Stimulated activated CD8-positive, alpha-beta memory T cell treated with anti-CD3 and anti-CD28 coated beads, Interleukin-12 subunit alpha, Interleukin-12 subunit beta, amount 100 ng/mL, for 4 hours (primary cell): ENCODE data around the gene SLC36A4.
"Not testable (repeated sequence)": the region's sequence is repeated elsewhere in the genome, so short reads cannot be mapped to it uniquely, and the experiment has no call there.

Experiments
- DNase-seq: peaks from one replicate; pipeline ENCODE4 v3.0.0-alpha.2; 2020; ENCODE audit warnings: low read depth

SLC36A4 gene

DNA sequence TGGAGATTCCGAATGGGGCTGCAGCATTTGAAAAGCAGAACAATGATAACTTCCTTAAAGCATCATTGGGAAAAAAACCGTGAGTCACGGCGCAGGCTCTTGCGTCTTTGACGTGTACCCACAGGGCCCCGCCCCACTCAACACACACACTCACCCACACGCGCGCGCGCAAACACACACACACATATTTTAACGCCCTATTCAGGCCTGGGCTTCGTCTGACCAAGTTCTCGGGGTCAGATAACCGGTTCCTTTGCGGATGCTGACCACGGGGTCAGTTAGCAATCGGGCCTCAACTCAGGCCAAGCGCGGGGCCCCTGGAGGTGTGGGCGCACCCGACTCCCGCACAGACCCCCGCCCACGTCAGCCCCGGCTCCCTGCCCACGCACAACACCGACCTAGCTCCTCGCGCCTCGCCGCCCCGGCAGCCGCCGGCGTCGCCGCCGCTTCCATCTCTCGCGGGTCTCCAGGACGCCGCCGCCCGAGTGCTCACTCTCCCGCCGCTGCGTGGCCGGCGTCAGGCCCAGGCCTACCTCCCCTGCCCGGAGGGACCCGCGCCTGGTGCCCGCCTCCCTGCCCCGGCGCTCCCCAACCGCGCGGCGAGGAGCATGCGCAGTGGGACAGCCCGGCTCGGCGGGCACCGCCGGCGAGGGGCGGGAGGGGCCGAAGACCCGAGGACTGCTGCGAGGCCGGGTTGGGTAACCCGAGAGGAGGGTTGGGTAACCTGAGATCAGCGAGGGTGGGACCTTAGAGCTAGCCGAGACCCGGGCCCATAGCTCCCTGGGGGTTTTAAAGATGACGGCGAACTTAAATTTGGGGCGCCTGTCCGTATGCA is at the start of gene SLC36A4:
SLC36A4 (minus strand) TSS at position 612 of the 835 bp plus-strand sequence; CDS start at position 453, 159 bp downstream.
- DNase-seq: peak; percentile 73

DNA sequence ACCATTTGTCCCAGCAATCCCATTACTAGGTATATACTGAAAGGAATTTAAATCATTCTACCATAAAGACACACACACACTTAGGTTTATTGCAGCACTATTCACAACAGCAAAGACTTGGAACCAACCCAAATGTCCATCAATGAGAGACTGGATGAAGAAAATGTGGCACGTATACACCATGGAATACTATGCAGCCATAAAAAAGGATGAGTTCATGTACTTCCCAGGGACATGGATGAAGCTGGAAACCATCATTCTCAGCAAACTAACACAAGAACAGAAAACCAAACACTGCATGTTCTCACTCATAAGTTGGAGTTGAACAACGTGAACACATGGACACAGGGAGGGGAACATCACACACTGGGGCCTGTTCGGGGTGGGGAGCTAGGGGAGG is 49.0 kb upstream of the SLC36A4 start:
- not testable (repeated sequence) for DNase-seq

DNA sequence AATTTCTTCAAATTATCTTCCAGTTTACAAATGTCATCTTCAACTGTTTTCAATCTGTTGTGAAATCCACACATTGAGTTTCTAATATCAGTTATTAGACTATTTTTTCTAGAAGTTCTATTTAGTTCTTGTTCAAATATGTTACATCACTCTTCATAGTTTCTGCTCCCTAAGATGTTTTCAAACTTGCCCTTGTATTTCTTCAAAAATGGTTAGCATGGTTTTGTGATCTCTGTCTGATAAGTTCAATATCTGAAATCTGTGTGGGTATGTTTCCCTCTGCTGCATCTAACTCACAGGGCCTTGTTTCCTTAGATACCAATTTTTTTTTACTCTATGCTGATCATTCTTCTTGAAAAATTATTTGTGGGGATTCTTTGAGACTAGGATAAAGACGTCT is 46.2 kb upstream of the SLC36A4 start:
- DNase-seq: no peak

DNA sequence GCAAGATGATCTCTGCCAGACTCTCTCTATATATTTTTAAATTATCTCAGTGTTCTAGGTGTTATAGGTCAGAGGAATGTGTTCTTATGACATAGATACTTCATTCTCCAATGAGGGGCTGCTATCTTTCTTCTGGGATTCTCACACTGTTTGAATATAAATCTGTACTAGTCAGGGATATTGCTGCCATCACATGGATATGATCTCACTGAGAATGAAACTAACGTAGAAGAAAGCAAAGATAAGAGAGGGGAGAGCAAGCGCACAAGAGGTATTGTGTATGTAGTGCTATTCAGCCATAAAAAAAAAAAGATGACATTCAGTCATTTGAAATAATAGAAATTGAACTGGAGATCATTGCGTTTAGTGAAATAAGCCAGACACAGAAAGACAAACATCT is 42.2 kb upstream of the SLC36A4 start:
- no peak for DNase-seq

DNA sequence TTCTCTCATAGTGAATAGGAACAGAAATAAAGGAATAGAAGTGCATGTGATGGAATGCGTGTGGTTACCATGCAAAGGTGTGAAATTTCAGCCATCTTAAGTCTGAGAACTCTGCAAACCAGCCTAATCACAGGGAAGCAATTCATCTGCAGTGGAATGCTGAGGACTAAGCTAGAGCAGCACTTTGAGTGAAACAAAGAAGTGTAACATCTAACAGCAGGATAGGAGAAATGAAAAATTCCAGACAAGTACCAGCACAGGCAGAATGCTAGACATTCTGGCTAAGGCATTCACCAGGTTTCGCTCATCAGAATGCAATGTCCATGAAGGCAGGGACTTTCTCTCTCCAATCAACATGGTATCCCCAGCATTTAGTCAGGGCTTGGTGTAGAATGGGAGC is 41.2 kb upstream of the SLC36A4 start:
- DNase-seq: no peak

DNA sequence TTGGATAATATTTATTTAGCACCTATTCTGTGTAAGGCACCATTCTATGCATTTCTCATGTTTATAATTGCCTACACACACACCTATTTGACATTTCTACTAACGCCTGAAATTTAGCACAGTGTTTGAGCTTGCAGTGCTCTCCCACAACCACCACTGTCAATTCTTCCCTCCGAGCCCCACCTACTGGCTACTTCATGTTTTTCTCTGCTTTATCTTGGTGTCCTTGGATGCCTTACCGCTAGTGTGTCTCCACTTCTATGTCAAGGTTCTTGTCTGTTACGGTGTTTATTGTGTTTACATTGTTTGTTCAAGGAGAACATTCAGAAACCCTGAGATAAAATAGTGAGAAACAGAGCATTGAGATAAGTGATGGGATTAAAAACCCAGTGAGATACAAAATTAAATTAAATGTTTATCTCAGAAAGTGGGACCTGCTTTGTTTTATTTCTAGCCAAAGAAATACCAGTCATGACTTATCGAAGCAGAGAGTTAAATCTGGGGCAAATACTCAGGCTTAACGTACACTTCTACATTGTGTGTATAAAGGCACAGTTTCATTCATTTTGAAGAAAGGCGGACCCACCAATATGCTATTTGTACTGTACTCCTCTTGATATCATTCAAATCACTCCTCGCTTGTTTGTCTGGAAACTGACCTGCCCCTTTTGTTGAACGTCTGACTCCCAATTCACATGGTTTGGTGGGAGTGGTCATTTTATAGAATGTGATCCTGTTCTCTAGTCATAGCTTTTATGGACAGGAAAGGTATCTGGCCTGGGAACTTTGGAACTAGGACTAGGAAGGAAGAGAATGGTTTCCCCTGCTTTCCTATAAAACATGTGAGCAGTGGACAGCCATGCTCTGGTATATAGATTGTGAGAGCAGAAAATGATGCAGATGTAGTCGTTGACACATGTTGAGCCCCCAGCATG is 39.2 kb upstream of the SLC36A4 start:
- DNase-seq: no peak

DNA sequence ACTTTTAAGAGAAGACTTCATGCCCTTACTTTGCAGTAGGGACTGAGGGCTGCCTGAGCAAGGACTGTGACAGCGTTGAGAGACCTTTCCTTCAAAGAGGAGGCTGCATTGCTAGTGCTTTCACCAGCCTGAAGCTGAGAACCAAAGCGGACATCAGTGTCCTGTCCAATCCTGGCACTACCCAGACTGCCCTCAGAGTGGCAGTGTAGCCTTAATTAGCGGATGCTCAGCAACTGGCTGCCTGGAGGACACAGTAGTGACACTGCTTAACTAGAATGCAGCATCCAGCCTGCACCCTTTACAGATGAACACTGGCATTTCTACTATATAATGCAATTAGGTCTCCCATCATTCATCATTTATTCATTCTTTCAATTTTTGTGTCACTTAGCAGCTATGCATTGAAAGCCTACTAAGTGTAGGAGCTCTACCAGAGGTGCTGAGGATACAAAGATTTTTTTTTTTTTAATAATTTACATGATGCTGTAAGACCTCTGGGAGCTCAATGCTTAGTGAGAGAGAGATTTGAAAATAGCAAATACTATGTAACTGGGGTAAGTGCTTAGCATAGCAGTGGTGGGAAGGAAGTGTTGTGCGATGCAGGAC is 36.9 kb upstream of the SLC36A4 start:
- peak; percentile 17 for DNase-seq

DNA sequence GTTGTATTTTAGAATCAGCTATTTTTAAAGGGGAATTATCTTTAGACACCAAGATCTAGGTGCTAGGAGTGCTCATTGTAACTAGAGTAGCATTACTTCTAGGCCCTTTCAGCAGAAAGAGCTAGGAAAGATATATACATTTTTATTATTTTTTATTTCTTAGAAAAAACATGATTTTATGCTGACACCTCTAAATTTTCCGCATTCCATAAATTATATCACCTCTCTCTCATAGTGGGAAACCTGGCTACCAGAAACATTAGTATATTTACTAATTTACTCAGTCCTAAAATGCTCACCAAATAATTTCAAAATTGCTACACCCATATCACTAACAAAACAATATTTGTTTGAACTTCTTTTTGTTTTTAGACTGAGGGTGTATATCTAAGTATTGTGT is 32.1 kb upstream of the SLC36A4 start:
- no peak for DNase-seq

DNA sequence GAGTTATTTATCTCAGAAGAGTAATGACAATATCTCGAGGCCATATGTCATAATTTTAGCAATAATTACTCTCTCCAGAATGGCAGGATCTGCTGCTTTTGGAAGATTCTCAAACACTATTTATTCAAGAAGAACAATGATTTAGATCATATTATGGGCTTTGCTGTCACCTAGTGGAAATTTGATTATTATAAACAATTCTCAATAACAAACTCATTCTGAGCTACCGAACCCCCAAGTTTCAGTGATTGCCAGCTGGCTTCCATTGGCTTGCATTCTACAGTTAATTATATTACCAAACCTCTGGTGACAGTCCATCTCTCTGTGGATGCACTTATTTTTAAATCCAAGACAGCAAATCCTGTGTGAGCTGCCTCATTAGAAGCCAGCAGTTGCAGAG is 27.9 kb upstream of the SLC36A4 start:
- DNase-seq: no peak

DNA sequence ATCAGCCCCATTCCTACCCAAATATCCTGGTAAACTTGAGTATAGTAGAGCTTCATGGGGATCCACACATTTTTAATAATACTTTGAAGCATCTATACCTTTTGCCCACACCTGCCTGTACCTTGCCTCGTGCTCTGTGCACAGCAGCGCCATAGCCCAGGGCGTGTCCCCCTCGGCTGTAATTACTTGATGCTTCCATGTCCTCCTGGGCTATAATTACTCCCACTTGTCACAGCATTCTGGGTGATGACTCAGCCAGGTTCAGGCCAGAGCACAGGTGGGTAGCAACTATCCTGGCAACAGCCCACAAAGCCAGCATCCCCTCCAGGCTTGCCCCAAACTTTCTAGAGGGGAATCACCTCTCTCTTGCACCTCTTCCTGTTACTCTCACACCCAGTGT is 23.7 kb upstream of the SLC36A4 start:
- no peak for DNase-seq

DNA sequence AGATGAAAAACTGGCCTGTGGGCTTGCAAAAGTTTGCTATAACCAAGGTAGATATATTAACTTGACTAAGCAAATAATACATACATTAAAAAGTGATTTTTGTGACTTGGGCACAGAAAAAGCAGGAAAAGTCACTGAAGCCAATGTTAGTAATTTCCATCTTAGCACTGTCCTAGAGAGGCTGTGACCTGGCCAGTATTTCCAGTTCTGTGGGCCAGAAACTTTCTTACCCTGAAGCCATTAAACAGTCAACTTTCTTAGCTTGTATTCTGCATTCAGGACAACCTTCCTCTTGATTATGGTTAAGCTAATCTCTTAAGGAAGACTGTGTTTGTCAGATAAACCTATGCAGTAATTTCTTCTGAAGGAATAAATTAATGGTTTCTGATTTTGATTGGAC is 22.3 kb upstream of the SLC36A4 start:
- DNase-seq: no peak

DNA sequence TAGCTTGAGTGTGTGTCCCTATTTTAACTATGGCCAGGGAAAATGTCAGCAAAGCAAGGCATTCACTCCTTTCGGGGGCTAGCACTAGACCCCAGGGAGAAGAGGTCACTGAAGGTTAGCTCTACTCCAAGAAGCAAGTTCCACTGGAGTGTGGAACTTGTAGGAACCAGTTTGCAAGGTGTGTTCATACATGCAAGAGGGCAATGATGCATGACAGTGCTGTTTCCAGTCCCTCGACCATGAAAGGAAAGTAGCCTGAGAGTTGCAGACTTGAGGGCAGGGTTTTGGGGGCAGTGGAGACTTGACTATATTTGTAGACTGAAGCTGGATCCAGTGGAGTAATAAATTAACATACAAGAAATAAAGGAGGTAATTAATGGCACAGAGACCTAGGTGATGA is 21.6 kb upstream of the SLC36A4 start:
- no peak for DNase-seq

DNA sequence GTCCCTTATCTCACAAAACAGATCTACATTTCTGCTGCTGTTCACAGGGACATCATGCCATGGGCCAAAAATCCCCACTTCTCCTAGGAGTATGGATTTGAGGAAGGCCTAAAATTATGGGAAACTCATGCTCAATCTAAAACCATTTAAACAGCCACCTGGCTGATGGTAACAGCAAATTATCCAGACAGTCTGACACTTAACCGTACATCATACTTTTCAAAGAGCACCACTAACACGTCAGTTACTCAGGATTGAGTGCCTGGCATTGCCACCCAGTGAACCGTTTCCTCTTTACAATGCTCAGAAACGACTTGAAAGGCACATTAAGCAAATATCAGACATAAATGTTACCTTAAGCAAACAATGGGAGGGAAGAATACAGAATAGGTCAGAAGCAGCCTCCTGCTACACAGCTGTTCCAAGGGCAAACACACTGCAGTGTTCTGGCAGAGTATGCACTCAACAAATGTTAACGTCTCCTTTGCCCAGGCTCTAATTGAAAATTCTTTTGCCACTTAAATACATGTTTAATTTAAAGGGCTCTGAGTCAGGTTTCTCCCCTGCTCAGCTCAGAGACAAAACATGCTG is 18.8 kb upstream of the SLC36A4 start:
- DNase-seq: no peak

DNA sequence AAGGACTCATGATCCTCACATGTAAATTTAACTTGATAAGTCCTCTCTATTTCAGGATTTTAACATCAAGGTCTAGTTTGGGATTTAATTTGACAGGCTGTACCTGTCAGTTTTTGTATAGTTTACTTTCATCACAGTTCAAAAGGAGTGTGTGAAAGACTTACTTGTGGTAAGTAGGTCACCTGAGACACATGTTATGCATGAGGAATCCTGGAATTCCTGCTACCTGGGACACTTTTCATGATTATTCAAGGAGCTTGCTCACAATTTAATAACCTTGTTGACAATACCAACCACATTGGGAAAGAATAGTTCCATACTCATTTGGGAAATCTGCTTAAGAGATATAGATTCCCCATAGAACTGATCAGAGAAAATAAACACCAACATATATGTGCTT is 15.8 kb upstream of the SLC36A4 start:
- no peak for DNase-seq

DNA sequence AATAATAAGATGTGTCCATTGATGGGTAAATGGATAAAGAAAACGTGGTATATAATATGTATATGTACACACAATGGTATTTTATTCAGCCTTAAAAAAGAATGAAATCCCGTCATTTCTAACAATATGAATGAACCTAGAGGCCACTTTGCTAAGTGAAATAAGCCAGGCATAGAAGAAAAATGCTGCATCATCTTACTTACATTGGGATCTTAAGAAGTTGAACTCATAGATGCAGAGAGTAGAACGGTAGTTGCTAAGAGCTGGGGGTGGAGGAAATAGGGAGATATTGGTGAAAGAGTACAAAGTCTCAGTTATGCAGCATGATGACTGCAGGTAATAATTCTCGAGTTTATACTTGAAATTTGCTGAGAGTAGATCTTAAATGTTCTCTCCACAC is 14.3 kb upstream of the SLC36A4 start:
- DNase-seq: no peak

DNA sequence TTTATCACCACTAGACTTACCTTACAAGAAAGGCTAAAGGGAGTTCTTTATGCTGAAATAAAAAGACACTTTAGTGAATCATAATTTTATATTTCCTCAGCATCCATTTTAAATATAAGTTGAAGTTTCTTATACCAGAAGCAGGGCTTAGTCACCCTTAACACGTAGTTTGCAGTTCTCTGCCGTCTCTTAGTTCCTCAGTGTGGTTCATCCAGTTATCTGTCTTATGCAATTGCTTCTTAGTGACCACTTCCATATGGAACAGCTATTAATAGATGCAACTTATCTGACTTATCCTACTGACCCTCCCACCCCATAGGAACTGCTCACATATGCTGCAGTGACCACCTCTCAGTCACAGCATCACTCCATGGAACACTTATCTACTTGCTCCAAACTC is 11.7 kb upstream of the SLC36A4 start:
- no peak for DNase-seq

DNA sequence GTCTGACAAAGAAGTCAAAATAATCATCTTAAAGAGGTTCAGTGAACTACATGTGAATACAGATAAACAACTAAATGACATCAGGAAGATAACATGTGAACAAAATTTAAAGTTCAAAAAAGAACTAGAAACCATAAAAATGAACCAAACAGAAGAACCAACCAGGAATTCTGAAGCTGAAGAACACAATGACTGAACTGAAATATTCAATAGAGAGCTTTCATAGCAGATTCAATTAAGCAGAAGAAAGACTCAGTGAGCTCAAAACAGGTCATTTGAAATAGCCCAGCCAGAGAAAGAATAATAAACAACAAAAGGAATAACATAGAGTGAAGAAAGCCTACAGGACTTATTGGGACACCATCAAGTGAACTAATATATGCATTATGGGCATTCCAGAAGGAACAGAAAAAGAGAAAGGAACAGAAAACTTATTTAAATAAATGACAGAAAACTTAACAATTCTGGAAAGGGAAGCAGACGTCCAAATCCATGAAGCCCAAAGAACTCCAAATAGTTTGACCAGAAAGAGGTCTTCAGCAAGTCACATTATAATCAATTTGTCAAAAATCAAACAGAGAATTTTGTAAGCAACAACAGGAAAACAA is 11.0 kb upstream of the SLC36A4 start:
- DNase-seq: no peak

DNA sequence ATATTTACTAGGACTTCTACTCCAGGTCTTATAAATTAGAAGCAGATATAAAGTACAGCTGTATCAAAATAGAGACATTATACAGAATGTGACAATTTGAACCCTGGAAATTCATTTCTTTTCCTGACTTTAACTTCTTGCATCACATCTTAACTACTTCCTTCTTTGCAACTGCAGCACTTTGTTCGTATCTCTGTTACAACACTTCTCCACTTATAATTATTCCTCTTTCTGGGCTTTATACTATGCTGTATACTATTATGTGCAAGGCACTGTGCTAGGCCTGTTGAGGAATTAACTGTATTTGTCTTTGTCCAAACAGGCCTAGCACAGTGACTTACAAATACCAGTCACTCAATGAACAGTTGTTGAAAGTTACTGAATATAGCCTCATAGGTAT is 1.8 kb upstream of the SLC36A4 start:
- no peak for DNase-seq

DNA sequence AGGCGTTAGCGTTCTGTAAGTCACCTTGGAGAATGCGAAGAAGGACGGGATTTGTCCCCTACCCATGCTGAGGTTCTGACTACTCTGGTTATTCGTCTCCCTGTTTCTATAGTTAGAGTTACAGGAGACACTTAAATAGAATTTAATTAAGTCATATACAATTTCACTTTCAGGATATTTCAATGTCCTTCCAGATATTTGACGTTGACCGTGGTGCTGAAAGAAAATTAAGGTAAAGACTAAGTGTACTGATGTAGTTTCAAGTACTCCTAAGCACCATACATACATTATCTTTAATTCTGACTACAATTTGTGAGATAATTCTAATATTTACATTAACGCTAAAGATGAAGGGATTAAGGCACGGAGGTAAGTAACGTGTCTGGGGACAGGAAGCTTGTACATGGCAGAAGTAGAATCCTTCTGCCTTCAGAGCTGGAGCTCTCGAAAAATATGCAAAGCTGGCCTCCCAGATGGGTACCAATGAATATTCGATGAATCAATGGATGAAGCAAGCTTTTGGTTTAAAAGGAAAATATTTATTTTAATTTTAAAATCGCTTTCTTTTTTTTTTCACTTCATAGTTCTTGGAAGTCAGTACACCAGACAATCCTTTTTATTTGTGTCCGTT is 539 bp upstream of the SLC36A4 start:
- no peak for DNase-seq

DNA sequence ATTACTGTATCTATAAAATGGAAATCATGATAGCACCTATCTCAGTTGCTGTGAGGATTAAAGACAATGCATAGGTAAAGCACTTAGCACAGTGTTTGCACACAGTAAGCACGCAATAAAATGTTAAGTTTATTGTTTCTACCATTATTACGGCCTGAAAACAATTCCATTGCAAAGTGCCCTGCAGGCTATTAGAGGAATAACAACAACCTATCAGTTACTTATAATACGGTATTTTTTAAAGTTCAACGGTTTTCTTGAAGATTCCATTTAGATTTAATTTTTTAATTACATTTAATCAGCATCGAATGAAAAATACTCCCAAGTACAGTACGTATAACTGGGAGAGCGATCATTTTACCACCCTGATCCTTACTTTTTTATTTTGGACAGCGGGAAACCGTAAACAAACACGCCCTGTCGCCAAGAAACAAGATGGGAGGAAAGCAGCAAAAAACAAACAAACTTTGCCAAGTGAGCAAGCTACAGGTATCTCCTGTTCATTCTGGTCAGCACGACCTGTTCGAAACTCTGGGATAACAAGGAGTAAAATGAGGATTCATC is 893 bp downstream of the SLC36A4 start:
- no peak for DNase-seq

DNA sequence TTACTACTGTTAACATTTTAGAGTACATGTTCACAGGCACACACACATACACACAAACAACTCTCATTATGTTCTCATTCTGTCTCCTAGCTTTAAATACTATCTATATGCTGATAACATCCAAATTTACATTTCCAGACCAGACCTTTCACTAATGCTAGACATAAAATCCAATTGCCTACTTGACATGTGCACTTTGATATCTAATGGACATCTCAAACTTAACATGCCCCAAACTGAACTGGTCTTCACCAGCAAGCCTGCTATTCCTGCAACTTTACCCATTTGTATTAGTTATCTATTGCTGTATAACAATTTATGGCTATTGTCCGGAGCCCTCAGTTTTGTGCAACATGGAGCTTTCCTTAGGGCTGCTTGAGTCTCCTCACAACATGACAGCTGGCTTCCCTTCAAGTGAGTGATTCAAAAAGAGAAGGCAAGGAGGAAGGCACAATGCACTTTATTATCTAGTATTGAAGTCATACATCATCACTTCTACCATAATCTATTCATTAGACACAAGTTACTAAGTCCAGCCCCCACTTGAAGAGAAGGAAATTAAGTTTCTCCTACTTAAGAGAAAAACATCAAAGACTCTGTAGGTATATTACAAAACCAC is 3.0 kb downstream of the SLC36A4 start:
- DNase-seq: no peak
